GM12878 (cell line): Measurements from ENCODE around the gene TARP.

Experiments used
- BCL11A ChIP-seq: IDR thresholded peaks from 2 replicates; pipeline ENCODE4 v1.6.1; 2011; ENCODE audit warnings: low read depth, low read length
- CUX1 ChIP-seq: IDR thresholded peaks from 2 replicates; pipeline ENCODE4 v1.6.1; 2012; ENCODE audit warnings: improper control_type of control experiment, low read depth, low read length; ENCODE audit not compliant: insufficient replicate concordance
- NFYA ChIP-seq: IDR thresholded peaks from 2 replicates; pipeline ENCODE4 v1.6.1; 2011; ENCODE audit warnings: low read depth, mild to moderate bottlenecking, low read length, improper control_type of control experiment, borderline replicate concordance
- POLR2AphosphoS2 ChIP-seq: IDR thresholded peaks from 2 replicates; pipeline ENCODE4 v1.6.1; 2011; ENCODE audit warnings: low read depth, mild to moderate bottlenecking, low read length, improper control_type of control experiment, moderate library complexity
- TAF1 ChIP-seq: IDR thresholded peaks from 2 replicates; pipeline ENCODE4 v1.6.1; 2011; ENCODE audit warnings: mild to moderate bottlenecking, low read depth, low read length, borderline replicate concordance
- TARDBP ChIP-seq: IDR thresholded peaks from 2 replicates; pipeline ENCODE4 v1.6.1; 2016; ENCODE audit warnings: borderline replicate concordance

GRCh38 chr7:38284553-38284952 is 11.1 kb upstream of the TARP start:
- TF ChIP-seq TARDBP = no peak
- TF ChIP-seq POLR2AphosphoS2 = no peak
- TF ChIP-seq TAF1 = no peak
- TF ChIP-seq CUX1 = no peak
- TF ChIP-seq BCL11A = no peak
- TF ChIP-seq NFYA = no peak
